HG03378 (cell line): ENCODE data around the gene OTUD3.
"Not testable (repeated sequence)": the region's sequence is repeated elsewhere in the genome, so short reads cannot be mapped to it uniquely, and the experiment has no call there.

Source experiments
- ATAC-seq: cut with Tn5 transposase; IDR thresholded peaks from one replicate; pipeline ENCODE4 v1.9.1; 2021; ENCODE audit warnings: mild to moderate bottlenecking, moderate library complexity; ENCODE audit not compliant: unreplicated experiment

Gene OTUD3

GRCh38 chr1:19882111-19883071, at the start of gene OTUD3:
Gene OTUD3 (plus strand): TSS chr1:19882395. CDS start chr1:19882514, 119 bp downstream.
- ATAC-seq: peak; percentile 85

GRCh38 chr1:19835578-19835977, 46.6 kb upstream of the OTUD3 start:
- ATAC-seq: no peak

- no peak for ATAC-seq
These were observed 44.3 kb upstream of the OTUD3 start for GRCh38 chr1:19837866-19838265.

DNA sequence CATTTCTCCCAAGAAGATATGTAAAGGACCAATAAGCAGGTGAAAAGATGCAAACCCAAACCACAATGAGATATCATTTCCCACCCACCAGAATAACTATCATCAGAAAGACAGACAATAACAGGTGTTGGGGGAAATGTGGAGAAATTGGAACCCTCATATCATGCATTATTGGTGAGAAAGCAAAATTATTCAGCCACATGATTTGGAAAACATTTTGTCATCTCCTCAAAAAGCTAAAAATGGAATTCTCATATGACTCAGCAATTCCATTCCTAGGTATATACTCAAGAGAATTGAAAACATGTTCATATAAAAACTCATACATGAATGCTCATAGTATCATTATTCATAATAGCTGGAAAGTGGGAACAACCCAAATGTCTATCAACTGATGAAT, 42.0 kb upstream of the OTUD3 start:
- ATAC-seq: no peak

DNA sequence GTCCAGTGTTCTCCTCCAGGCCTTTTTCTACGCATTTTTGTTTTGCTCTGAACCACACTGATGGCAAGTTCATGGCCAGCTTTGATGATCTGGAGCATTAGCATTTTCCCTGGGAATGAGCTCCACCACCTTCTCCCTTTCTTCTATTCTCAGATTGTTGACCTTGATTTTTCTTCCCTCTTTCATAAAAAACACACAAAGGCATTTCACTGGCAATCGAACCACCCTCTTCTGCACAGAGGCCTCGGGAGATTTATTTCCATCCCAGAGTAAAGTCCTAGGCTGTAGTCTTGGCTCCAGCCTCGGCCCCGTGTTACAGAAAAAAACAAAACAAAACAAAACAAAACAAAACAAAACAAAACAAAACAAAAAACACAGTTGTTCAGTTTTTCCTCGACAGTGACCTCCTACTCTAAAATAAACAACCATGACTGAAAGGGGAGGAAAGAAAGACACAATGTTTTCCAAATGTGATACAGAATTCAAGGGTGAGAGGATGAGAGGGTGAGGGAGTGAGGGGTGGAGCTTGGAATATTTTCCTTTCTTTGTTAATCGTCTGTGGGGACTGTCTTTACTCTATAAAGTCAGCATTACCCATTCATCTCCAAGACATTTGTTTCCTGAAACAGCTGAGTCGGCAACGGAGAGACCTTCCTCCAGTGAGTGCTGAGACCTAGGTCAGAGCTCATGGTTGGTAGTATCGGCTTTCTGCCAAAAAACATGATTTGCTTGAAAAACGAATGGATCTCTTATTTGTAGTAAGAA, 37.3 kb upstream of the OTUD3 start:
- ATAC-seq: no peak

DNA sequence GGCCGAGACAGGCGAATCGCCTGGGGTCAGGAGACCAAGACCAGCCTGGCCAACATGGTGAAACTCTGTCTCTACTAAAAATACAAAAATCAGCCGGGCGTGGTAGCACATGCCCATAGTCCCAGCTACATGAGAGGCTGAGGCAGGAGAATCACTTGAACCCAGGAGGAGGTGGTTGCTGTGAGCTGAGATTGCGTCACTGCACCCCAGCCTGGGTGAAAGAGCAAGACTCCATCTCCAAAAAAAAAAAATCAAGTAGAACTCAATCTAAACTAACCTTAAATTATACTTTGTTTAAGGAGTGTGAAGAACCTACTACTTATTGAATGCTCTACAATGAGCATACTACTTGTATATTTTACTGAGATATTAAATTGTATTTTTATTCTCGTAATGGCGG, 36.6 kb upstream of the OTUD3 start:
- ATAC-seq: no peak

DNA sequence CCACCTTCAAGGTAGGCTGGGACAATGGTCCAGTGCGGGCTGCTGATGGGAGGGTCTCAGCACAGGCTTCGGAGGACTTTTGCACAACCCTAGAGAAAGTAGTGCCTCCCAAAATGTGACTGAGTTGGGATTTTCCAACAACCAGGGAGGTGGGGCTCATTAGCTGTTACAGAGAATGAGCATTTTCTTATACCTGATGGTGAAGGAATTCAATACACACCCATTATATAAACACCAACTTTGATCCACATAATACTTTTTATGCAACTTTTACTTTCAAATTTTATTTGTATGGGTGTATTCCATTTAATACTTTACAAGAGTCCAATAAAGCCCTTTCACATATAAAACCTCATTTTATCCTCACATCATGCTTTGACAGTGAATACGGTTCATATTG, 35.9 kb upstream of the OTUD3 start:
- no peak for ATAC-seq

DNA sequence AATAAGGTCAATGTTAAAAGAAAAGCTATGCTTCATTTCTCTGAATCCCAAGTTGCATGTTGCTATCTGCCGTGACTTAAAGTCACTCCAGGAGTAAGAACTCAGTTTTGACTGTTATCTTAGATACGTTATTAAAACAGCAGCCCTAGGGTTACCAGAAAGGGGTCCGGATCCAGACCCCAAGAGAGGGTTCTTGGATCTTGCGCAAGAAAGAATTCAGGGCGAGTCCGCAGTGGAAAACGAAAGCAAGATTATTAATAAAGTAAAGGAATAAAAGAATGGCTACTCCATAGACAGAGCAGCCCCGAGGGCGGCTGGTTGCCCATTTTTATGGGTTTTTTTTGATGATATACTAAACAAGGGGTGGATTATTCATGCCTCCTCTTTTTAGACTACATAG, 34.9 kb upstream of the OTUD3 start:
- ATAC-seq: not testable (repeated sequence)

GRCh38 chr1:19849307-19849706, 32.9 kb upstream of the OTUD3 start:
- not testable (repeated sequence) for ATAC-seq

DNA sequence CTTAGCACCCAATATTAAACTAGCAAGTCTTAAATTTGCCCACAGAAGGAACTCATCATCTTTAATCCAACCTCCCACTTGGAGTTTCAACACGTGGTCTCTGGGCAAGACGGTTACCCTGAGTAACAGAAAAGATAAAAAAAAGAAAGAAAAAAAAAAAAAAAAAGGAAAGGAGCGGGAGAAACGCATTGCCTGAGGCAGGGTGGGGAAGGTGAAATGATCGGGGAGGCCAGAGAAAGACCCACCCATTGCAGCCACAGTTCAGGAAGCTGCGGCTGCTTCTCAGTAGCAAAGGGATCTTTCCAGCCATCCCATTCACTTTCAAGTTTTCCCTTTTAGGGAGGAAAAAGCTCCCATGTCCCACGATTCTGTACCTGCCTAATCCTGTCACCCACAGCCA, 32.0 kb upstream of the OTUD3 start:
- ATAC-seq: no peak

DNA sequence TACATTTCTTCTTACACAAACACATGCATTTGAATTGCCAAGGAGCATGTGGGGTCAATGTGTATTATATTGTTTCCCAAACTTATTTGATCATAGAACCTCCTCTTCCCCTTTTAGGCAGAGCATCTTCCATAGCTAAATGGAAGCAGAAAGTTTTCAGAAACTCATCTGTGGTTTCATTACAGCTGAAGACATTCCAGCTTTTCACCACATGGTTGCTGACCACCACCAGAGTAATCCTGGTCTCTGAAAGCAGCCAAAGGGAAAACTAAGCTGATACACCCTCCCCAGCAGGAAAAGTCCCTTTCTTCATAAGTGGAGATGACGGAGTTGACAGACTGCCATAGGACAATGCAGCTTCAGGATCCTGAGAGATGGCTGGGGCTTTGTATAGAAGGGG, 30.2 kb upstream of the OTUD3 start:
- no peak for ATAC-seq

GRCh38 chr1:19854866-19855265, 27.3 kb upstream of the OTUD3 start:
- ATAC-seq: no peak

GRCh38 chr1:19858893-19859292, 23.3 kb upstream of the OTUD3 start:
- ATAC-seq: no peak

GRCh38 chr1:19859876-19860275, 22.3 kb upstream of the OTUD3 start:
- no peak for ATAC-seq

DNA sequence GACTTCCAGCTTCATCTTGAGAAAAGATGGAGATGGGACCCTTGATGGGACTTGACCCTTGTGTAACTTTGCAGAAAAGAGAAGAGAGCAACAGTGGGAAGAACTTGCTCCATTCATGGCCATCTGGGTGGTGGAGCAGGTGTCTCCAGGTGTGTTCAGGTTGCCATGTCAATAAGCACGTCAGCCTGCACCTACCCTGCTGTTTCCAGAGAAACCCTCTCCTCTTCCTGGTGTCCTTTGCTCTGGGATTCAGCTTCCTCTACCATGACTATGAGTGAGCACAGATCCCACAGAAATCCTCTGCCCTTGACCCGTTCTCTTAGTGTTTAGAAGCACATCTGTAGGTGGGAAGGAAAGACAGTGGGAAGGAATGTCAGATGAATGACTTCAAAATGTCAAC, 21.8 kb upstream of the OTUD3 start:
- no peak for ATAC-seq

- no peak for ATAC-seq
These were observed 21.2 kb upstream of the OTUD3 start for GRCh38 chr1:19861034-19861433.

DNA sequence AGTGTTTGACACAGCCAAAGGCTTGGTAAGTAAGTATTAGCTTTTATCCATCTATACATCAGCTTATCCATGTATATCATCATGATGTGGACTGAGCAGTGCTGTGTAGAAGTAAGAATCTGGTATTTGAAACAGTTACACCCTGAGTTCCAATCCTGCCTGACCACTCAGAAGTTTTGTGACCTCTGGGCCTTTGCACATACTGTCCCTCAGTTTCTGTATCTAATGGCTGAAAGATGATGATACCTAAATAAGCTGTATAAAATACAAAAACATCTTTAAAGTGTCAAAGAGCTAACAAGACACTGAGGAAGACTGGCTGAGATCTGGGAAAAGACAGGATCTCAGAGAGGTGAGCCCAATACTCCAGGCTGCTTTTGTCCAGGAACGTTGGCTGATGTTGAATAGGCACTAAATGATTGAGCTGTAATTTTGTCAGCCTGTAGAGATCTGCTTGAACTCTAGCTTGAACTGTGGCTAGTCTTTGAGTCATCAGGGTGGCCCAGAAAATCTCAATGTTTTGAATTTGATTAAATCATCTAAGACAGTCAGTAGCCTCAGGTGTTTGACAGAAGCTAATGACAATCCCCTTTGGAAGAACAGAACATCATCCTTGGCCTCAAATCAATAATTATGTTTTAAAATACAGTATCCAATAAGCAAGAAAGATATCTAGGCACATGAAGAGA, 20.2 kb upstream of the OTUD3 start:
- no peak for ATAC-seq

DNA sequence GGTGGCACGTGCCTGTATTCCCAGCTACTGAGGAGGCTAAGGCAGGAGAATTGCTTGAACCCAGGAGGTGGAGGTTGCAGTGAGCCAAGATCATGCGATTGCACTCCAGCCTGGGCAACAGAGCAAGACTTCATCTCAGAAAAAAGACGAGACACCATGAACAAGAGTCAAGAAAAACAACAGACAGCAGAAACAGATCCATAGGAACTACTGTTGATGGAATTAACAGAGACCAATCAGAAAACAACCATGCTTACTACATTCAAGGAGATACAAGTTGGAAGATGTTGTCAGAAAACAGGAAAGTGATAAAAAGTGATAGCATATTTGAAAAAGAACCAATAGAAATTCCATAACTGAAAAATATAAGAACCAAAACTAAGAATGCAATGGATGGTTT, 19.3 kb upstream of the OTUD3 start:
- ATAC-seq: no peak

DNA sequence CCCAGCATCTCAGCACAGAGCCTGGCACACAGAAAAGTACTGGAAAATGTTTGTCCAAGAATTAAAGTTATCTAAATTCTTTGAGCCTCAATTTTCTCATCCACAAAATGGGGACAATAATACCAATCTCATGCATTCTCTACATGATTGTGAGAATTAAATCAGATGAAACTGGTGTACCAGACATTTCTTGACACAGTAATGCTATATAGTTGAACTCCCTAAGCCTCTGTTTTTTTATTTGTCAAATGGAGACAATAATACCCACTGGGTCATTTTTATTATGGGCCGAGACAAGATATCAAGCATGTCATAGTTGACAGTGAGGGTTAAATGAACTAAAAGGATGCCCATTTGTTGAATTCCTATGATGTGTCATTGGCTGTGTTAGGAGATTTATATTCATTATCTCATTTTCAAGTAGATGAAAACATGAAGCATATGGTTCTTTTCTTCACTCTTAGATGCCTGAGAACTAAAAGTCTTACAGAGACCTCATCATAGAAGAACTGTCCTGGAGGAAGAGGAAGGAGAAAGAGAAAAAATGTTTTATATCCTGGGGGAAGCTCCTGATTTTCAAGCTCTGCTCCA, 17.5 kb upstream of the OTUD3 start:
- ATAC-seq: no peak

GRCh38 chr1:19866029-19866428, 16.2 kb upstream of the OTUD3 start:
- ATAC-seq: no peak

DNA sequence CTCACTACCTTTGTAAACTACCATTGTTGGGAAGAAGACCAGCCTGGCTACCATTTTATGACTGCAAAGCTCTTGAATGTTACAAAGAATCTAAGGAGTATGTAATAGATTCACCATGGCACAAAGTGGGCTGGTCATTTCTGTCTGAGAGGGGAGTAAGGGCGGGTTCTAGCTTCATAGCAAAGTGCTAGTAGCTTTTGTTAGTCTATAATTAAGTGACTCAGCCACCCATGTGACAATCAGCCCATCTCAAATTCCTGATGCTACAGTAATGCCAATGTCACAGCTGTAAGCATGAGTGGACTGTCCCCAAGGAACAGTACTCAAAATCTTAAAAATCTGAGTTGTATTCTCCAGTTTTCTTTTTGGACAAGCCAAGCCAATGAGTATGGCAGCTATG, 15.4 kb upstream of the OTUD3 start:
- no peak for ATAC-seq
